Ureter (tissue), 1 donor: ENCODE measurements around the gene ALG14. TPM values are rescaled to one million over a fixed set of nuclear protein-coding genes. Genes with fewer than 3 reads are reported as not detected.
"Not testable (repeated sequence)": the region's sequence is repeated elsewhere in the genome, so short reads cannot be mapped to it uniquely, and the experiment has no call there.

Experiments
- DNase-seq: peaks from one replicate; pipeline ENCODE4 v3.0.0-alpha.2; 2020; ENCODE audit warnings: low spot score
- total RNA-seq: library from RNA; stranded (reverse); gene quantifications from one replicate; pipeline ENCODE4 v1.2.4, GENCODE V29; 2023
- donor health status: DM: yes; HTN: yes; CAD: no.

Gene ALG14
- 12.6 TPM for total RNA-seq

- DNase-seq = peak; percentile 95
These were observed at the start of gene ALG14 for GRCh38 chr1:95072532-95073419. TSS of gene ALG14 (minus strand) at chr1:95072951. CDS start at chr1:95072898, 53 bp downstream.

DNA sequence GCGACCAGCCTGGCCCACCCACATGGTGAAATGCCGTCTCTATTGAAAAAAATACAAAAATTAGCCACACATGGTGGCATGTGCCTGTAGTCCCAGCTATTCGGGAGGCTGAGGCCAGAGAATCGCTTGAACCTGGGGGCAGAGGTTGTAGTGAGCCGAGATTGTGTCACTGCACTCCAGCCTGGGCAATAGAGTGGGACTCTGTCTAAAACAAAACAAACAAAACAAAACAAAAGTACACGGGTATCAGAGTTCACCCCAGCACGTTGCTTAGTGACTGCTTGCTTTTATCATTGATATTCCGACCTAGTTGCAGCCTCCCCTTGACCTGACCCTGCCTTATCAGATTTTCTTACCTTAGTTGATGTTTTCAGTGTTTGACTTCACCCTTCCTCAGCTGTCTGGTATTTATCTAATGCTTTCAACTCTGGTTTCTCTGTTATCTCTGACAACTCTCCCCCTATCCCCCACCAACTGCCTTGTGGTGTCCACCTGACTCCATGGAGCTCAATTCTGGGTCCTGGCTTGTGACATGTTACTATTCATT is 49.5 kb upstream of the ALG14 start:
- no peak for DNase-seq

GRCh38 chr1:95119273-95119672 is 46.5 kb upstream of the ALG14 start:
- DNase-seq = no peak

DNA sequence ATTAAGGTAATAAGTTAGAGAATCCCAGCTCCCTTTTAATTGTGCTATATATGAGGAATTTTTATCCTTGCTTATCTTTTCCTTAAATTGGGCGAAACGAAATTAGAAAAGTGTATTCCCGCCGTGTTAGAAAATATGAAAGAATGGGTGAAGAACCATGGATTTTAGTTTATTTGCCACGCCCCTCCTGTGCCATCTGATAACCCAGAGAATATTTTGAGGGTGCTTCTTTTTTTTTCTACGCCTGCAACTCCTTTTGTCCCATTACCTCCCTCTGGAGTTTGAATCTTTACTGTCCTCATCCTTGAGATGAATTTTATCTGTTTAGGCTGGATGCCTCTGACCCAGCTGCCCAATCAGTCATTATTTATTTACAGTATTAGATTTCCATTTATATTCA is 46.0 kb upstream of the ALG14 start:
- no peak for DNase-seq

DNA sequence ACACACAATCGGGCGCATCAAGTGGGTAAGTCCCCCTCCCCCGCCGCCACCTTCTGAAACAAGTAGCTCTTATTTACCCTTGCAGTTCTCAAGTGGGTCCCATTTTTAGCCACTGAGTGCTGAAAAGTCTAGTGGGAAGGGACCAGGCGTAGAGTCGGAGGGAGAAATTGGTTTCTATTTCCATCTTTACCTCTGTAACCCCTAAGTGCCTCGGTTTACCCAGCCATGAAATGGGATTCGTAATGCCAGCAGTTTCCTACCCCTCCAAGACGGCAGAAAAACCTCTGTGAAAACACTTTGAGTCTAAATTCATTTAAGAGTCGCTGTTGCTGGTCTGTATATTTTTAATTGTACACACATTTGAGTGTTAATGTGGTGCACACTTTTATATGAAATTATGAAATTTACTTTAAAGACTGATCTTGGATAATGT is 45.3 kb upstream of the ALG14 start:
- no peak for DNase-seq

DNA sequence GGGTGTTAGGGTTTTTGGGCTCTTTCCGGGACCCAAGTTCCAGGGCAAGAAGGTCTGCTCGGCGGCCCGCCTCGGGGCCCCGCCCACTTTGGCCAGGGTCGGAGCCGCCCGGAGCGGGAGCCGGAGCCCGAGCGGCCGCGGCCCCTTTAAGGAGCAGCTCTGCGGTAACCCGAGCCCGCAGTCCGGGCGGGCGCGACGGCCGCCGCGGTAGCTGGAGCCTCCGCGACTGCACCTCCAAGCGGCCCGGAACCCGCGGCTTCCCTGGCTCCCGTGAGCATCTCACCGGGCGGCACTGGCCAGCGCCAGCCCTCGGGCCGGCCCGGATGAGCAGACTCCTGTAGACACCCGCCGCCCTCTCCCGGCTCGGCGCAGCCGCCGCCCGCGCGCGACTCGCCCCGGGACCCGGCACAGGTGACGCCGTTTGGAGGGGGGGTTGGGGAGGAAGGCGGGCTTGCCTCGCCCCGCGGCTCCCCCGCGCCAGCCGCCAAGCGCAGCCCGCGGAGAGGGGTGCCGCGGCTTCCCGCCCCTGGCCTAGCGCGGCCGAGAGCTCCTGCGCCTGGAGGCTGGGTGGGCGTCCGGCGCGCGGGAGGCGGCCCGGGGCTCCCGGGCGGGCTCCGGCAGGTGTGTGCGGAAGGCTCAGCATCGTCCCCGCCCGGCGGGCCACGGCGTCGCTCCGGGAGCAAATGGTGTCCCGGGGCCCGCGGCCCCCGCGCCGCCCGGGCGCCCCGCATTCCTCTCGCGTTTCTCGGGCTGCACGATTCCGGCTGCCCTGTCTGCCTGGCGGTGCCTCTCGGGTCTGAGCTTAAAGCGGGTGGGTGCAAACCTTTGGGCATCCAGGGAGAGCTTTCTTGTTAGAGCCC is 44.7 kb upstream of the ALG14 start, which contains the start of gene TLCD4:
TLCD4 (plus strand) TSS at position 149 of the 860 bp plus-strand sequence. CDS start 26,547 bp downstream, outside the sequence.
- peak; percentile 51 for DNase-seq

GRCh38 chr1:95116580-95117206 is 43.9 kb upstream of the ALG14 start:
- peak; percentile 64 for DNase-seq

DNA sequence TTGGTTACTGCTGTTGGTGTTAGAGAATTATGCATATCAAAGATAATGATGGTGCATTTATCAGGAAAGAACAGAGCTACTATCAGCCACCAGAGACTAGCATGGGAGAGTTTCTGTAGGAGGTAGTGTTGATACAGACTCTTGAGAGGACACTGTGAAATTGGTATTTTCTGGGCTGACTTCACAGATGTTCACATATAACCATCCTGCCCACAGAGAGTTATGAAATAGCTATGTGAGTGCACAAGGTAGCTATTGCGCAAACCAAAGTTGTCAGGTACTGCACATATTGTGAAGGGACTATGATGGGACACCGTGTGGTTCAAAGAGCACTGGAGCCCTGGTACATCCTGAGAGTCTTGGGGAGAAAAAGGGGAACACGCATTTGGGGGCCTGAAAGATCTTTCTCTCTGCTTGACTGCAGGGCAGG is 43.0 kb upstream of the ALG14 start:
- no peak for DNase-seq

DNA sequence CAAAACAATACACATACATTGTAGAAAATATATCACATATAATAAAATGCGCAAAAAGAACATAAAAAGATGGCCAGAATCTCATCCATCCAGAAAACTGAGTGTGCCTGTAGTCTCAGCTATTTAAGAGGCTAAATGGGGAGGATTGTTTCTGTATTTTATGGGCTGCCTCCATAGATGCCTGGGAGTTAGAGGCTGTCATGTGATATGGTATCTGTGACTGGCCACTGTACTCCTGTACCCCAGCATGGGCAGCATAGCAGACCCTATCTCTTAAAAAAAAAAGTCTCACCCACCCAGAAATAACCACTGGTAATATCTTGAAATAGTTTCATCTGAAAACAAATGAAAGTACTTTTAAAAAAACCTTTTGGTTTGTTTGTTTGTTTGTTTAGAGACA is 40.9 kb upstream of the ALG14 start:
- DNase-seq = no peak

GRCh38 chr1:95111014-95111413 is 38.3 kb upstream of the ALG14 start:
- no peak for DNase-seq

DNA sequence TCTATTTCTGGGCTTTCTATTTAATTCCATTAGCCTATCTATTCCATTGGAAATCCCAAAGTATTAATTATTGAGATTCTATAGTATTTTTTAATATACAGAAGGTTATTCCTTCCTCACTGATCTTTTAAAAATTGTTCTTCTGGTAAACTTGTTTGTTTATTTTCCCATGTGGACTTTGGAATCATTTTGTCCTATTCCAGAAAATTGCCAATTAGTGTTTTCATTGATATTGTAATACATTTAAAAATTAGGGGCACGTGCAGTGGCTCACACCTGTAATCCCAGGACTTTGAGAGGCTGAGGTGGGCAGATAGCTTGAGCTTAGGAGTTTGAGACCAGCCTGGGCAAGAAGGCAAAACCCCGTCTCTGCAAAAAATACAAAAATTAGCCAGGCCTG is 36.0 kb upstream of the ALG14 start:
- no peak for DNase-seq

- DNase-seq = no peak
These were observed 25.4 kb upstream of the ALG14 start for GRCh38 chr1:95098196-95098595.

DNA sequence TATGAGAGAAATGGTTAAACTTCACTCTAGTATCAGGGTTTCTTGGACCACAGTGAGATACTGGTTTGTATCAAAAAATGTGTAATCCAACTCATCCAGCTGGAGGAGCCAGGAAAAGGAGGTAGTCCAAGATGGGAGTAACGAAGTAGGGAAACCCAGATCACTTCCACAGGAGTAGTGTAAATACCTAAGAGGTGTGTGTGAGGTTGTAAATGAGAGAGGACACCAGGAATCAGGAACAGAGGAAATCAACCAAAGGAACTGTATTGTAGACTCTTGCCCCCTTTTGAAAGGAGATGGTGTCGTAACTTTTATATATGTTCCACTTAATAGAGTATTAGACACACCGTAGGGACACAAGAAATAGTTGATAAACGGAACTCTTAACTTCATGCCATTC is 24.7 kb upstream of the ALG14 start:
- DNase-seq = no peak

DNA sequence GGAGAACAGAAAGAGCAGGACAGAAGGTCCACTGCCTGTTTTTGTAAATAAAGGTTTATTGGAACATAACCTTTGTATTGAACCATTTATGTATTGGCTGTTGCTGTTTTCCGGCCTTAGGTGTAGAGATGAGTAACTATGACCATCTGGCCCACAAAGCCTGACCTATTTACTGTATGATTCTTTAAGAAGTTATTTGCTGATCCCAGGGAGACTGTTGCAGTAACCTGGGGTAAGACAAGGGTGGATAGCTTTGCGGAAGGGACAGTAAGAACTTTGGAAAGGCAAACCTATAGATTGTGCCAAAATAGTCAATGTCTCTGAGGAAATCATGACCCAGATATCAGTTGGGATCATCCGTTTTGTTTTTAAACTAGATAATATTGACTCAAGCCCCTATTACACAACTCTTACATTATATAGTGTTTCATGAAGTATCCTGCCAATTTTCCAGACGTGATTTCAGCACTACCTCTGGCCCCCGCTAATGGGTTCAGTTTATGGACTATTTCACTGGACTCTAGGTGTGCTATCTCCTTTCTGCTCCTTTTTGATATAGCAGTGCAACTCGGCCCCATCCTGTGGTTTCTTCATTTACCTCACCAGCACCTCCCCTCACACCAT is 23.6 kb upstream of the ALG14 start:
- no peak for DNase-seq

- no peak for DNase-seq
These were observed 23.1 kb upstream of the ALG14 start for GRCh38 chr1:95095833-95096217.

GRCh38 chr1:95094923-95095322 is 22.2 kb upstream of the ALG14 start:
- no peak for DNase-seq

DNA sequence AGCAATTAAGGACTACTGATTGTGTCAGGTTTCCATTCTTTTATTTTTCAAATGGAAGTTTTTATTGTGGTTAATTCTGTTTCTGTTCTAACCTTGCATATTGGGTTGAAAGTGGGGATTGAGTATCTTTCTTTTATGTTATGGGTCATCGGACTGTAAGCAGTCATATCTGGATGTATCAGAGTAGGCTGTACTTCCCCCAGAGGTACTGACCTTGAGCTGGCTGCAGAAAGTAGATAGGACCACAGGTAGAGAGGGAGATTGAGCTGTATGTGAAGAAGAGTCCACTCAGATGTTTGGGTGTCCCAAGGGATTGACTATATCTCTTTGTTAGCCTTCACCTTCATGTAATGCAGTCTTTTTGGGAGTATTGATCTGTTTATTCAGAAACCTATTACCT is 20.5 kb upstream of the ALG14 start:
- no peak for DNase-seq

DNA sequence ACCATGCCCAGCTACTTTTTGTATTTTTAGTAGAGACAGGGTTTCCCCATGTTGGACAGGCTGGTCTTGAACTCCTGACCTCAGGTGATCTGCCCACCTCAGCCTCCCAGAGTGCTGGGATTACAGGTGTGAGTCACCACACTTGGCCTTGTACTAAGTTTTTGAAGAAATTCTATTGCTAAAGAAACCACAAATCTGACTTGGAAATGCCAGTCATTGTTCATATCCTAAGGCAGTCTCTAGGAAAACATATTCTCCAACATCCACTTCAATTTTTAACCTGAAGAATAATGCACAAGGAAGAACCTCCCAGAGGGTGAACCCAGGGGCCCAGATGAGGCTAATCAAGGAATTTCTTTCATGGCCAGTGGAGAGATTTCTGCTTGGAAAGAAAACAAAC is 20.1 kb upstream of the ALG14 start:
- DNase-seq = not testable (repeated sequence)

GRCh38 chr1:95091290-95091689 is 18.5 kb upstream of the ALG14 start:
- not testable (repeated sequence) for DNase-seq

DNA sequence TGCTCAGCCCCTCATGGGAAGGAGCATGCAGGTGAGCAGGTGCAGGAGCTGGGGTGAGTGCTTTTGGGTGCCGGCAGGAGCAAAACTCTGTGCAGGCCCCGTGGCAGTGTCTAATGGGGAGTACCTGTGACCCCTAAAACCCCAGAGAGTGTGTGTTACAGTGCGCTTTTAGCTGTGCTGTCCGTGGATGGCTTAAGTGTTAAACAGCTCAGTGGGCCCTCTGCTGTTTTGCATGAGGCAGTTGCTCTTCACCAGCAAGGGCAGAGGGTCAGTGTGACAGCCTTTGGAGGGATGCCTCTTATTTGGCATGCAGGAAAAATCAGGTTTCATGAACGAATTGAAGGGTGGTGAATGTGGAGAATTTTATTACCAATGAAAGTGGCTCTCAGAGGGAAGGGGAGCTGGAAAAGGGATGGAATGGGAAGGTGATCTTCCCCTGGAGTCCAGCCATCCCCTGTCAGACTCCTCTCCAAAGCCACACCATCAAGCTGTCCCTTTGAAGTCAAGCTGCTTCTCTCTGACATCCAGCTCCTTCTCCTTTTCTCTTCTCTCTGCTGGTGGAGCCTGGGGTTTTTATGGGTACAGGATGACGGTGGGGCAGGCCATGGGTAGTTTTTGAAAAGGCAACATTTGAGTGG is 17.0 kb upstream of the ALG14 start:
- no peak for DNase-seq

GRCh38 chr1:95088303-95088702 is 15.6 kb upstream of the ALG14 start:
- no peak for DNase-seq
